ENCODE measurements around the gene UGDH. TPM values are rescaled to one million over a fixed set of nuclear protein-coding genes. Genes with fewer than 3 reads are reported as not detected.
A peak's percentile ranks its signal among the peaks of the same experiment; 100 is the strongest.
"Not testable (repeated sequence)": the region's sequence is repeated elsewhere in the genome, so short reads cannot be mapped to it uniquely, and the experiment has no call there.

Gene UGDH
- polyA plus RNA-seq, 2 donors = 11.8 to 14.7 TPM

GRCh38 chr4:39502664-39503035, 24.6 kb downstream of the UGDH start:
- H3K9me3 ChIP-seq (ENCODE audit: control insufficient read depth in 2 of 2, insufficient read depth in 1 of 2, low read depth in 1 of 2, low read length in 1 of 2); H3K4me1 ChIP-seq (ENCODE audit: control insufficient read depth in 2 of 2, insufficient read depth in 2 of 2, low read length in 1 of 2); H3K27ac ChIP-seq (ENCODE audit: low read depth in 2 of 2, low read length in 1 of 2); H3K4me3 ChIP-seq (ENCODE audit: low read depth in 1 of 2, low read length in 2 of 2); H3K27me3 ChIP-seq (ENCODE audit: control insufficient read depth in 1 of 2, insufficient read depth in 2 of 2, low read length in 2 of 2): not testable (repeated sequence)
- 88 to 90% methylated on average over 4 of the region's 4 CpGs for WGBS, 2 donors
- H3K36me3 ChIP-seq (ENCODE audit: control insufficient read depth in 2 of 2, insufficient read depth in 2 of 2, low read length in 1 of 2) = peaks cover 3 to 14% of the 10 kb centered on the region in 2 donors

DNA sequence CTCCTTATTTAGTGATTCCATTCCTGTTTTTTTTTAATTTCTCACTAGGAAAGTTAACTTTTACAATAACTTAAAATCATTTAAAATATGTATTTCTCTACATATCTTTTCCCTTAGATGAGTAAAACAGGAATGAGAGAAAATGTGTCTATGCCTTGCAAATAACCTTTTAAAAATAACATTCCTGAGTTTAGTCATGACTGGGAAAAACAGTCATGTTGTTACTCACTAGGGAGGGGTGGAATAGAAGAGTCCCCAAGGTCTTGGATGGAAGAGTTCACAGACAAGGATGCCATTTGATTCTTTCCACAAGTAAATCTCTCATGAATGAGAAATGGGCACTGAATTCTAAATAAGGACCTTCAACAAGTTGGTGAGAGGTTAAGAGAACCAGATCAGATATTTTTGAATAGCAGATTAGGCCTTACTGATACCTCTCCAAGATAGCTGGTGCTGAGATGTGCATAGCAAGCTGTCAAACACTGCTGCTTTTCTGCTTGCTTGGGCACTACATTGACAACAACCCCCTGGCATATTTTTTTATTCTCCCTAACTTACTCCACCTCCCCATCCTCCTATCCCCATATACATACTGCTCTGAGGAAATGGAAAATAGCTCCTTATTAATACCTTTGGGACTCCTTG, 25.1 kb downstream of the UGDH start:
- no peaks in the 10 kb centered on the region for H3K27me3 ChIP-seq (ENCODE audit: control insufficient read depth in 1 of 2, insufficient read depth in 2 of 2, low read length in 2 of 2)

GRCh38 chr4:39498727-39499020, 28.6 kb downstream of the UGDH start:
- H3K4me3 ChIP-seq (ENCODE audit: low read depth in 1 of 2, low read length in 2 of 2) = no peak overlapping the region
- no peaks in the 10 kb centered on the region for H3K27me3 ChIP-seq (ENCODE audit: control insufficient read depth in 1 of 2, insufficient read depth in 2 of 2, low read length in 2 of 2)
- no peak overlapping the region for H3K27ac ChIP-seq (ENCODE audit: low read depth in 2 of 2, low read length in 1 of 2)
- H3K36me3 ChIP-seq (ENCODE audit: control insufficient read depth in 2 of 2, insufficient read depth in 2 of 2, low read length in 1 of 2) = peaks cover 3 to 6% of the 10 kb centered on the region in 2 donors
- no peaks in the 10 kb centered on the region for H3K9me3 ChIP-seq (ENCODE audit: control insufficient read depth in 2 of 2, insufficient read depth in 1 of 2, low read depth in 1 of 2, low read length in 1 of 2)
- no peaks in the 10 kb centered on the region for H3K4me1 ChIP-seq (ENCODE audit: control insufficient read depth in 2 of 2, insufficient read depth in 2 of 2, low read length in 1 of 2)

More for the DNA sequence above, 25.1 kb downstream of the UGDH start:
- H3K27ac ChIP-seq (ENCODE audit: low read depth in 2 of 2, low read length in 1 of 2) = no peak overlapping the region
- no peaks in the 10 kb centered on the region for H3K9me3 ChIP-seq (ENCODE audit: control insufficient read depth in 2 of 2, insufficient read depth in 1 of 2, low read depth in 1 of 2, low read length in 1 of 2)
- H3K36me3 ChIP-seq (ENCODE audit: control insufficient read depth in 2 of 2, insufficient read depth in 2 of 2, low read length in 1 of 2) = peaks cover 3 to 10% of the 10 kb centered on the region in 2 donors
- no peak overlapping the region for H3K4me3 ChIP-seq (ENCODE audit: low read depth in 1 of 2, low read length in 2 of 2)
- H3K4me1 ChIP-seq (ENCODE audit: control insufficient read depth in 2 of 2, insufficient read depth in 2 of 2, low read length in 1 of 2) = no peaks in the 10 kb centered on the region

DNA sequence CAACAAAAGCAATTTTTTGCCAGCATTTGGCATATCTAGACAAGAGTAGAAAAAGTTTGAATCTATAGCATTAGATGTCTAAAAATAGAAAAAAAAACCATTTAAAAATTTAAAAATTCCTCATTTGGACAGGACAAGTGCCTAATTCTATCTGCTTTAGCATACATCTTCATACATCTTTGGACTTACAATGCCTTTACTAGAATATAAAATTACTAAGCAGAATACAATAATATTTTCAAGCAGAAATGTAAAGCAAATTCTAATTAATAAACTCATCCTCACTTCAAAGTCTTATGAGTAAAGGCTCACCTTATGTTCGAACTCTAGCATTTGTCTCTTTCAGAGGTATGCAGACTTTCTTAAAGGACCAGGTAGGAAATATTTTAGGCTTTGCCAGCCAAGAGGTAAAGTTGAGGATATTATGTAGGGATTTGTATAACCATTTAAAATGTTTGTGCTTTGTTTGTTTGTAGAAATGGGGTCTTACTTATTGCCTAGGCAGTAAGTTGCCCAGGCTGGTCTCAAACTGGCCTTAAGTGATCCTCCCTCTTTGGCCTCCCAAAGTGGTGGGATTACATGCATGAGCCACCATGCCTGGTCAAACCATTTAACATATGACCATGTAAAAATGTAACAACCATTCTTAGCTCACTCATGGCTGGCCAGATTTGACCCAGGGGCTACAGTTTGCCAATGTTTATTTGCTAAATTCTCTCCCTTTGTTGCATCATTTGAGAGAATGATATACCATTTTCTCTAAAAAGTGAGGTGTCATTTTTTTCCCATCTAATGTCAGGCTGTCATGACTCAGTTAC, 29.1 kb downstream of the UGDH start:
- Histone ChIP-seq H3K4me3 (ENCODE audit: low read depth in 1 of 2, low read length in 2 of 2) (no peak overlapping the region), H3K36me3 (ENCODE audit: control insufficient read depth in 2 of 2, insufficient read depth in 2 of 2, low read length in 1 of 2) (peaks cover 3% of the 10 kb centered on the region in 2 donors), H3K27me3 (ENCODE audit: control insufficient read depth in 1 of 2, insufficient read depth in 2 of 2, low read length in 2 of 2) (no peaks in the 10 kb centered on the region), H3K9me3 (ENCODE audit: control insufficient read depth in 2 of 2, insufficient read depth in 1 of 2, low read depth in 1 of 2, low read length in 1 of 2) (no peaks in the 10 kb centered on the region), H3K4me1 (ENCODE audit: control insufficient read depth in 2 of 2, insufficient read depth in 2 of 2, low read length in 1 of 2) (no peaks in the 10 kb centered on the region), H3K27ac (ENCODE audit: low read depth in 2 of 2, low read length in 1 of 2) (no peak overlapping the region)
- WGBS, 2 donors = 86% methylated on average over 1 of the region's 1 CpG

- Histone ChIP-seq H3K27me3 (ENCODE audit: control insufficient read depth in 1 of 2, insufficient read depth in 2 of 2, low read length in 2 of 2) (no peaks in the 10 kb centered on the region), H3K4me3 (ENCODE audit: low read depth in 1 of 2, low read length in 2 of 2) (no peak overlapping the region), H3K9me3 (ENCODE audit: control insufficient read depth in 2 of 2, insufficient read depth in 1 of 2, low read depth in 1 of 2, low read length in 1 of 2) (no peaks in the 10 kb centered on the region), H3K4me1 (ENCODE audit: control insufficient read depth in 2 of 2, insufficient read depth in 2 of 2, low read length in 1 of 2) (no peaks in the 10 kb centered on the region), H3K36me3 (ENCODE audit: control insufficient read depth in 2 of 2, insufficient read depth in 2 of 2, low read length in 1 of 2) (peaks cover 2 to 3% of the 10 kb centered on the region in 2 donors), H3K27ac (ENCODE audit: low read depth in 2 of 2, low read length in 1 of 2) (peak overlapping the region; percentile 84 to 93)
- WGBS, 2 donors = 37 to 51% methylated on average over 4 of the region's 4 CpGs
These were observed 31.6 kb downstream of the UGDH start for GRCh38 chr4:39495446-39496213.

- peaks cover 2 to 3% of the 10 kb centered on the region in 2 donors for H3K36me3 ChIP-seq (ENCODE audit: control insufficient read depth in 2 of 2, insufficient read depth in 2 of 2, low read length in 1 of 2)
- no peaks in the 10 kb centered on the region for H3K27me3 ChIP-seq (ENCODE audit: control insufficient read depth in 1 of 2, insufficient read depth in 2 of 2, low read length in 2 of 2)
- H3K9me3 ChIP-seq (ENCODE audit: control insufficient read depth in 2 of 2, insufficient read depth in 1 of 2, low read depth in 1 of 2, low read length in 1 of 2) = no peaks in the 10 kb centered on the region
- H3K4me3 ChIP-seq (ENCODE audit: low read depth in 1 of 2, low read length in 2 of 2) = no peak overlapping the region
- WGBS, 2 donors = 91 to 95% methylated on average over 1 of the region's 1 CpG
- no peak overlapping the region for H3K27ac ChIP-seq (ENCODE audit: low read depth in 2 of 2, low read length in 1 of 2)
- H3K4me1 ChIP-seq (ENCODE audit: control insufficient read depth in 2 of 2, insufficient read depth in 2 of 2, low read length in 1 of 2) = no peaks in the 10 kb centered on the region
These were observed 32.9 kb downstream of the UGDH start for GRCh38 chr4:39494354-39494753.

- no peaks in the 10 kb centered on the region for H3K4me1 ChIP-seq (ENCODE audit: control insufficient read depth in 2 of 2, insufficient read depth in 2 of 2, low read length in 1 of 2)
- 92 to 94% methylated on average over 2 of the region's 2 CpGs for WGBS, 2 donors
- H3K27ac ChIP-seq (ENCODE audit: low read depth in 2 of 2, low read length in 1 of 2) = no peak overlapping the region
- H3K9me3 ChIP-seq (ENCODE audit: control insufficient read depth in 2 of 2, insufficient read depth in 1 of 2, low read depth in 1 of 2, low read length in 1 of 2) = peaks cover 0 to 2% of the 10 kb centered on the region in 2 donors
- no peak overlapping the region for H3K4me3 ChIP-seq (ENCODE audit: low read depth in 1 of 2, low read length in 2 of 2)
- H3K36me3 ChIP-seq (ENCODE audit: control insufficient read depth in 2 of 2, insufficient read depth in 2 of 2, low read length in 1 of 2) = no peaks in the 10 kb centered on the region
- no peaks in the 10 kb centered on the region for H3K27me3 ChIP-seq (ENCODE audit: control insufficient read depth in 1 of 2, insufficient read depth in 2 of 2, low read length in 2 of 2)
These were observed 36.9 kb downstream of the UGDH start for GRCh38 chr4:39490322-39490721.

DNA sequence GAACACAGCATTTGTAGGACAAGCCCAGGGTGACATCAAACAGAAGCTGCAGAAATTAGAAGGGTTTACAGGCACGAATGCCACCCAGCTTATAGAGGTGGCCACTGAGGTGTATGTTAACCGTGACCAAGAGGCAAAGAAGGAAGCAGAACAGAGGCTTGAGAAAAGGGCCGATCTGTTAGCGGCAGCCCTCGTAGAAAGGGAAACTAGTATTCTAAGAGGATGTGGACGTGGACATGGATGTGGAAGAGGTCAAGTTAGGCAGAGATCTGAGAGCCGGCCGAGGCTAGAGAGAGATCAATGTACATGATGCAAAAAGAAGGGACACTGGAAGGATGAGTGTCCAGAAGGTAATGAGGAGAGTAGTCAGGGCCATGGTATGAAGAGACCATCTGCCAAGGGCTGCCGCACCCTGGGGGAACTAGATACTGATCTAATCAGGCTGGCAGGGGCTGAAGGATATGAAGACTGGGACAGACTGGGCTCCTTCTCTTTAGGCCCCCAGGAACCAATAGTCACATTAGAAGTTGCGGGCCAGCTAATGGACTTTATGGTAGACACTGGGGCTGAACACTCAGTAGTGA, 40.9 kb downstream of the UGDH start:
- no peaks in the 10 kb centered on the region for H3K4me1 ChIP-seq (ENCODE audit: control insufficient read depth in 2 of 2, insufficient read depth in 2 of 2, low read length in 1 of 2)
- no peaks in the 10 kb centered on the region for H3K27me3 ChIP-seq (ENCODE audit: control insufficient read depth in 1 of 2, insufficient read depth in 2 of 2, low read length in 2 of 2)
- no peak overlapping the region for H3K4me3 ChIP-seq (ENCODE audit: low read depth in 1 of 2, low read length in 2 of 2)
- 84 to 86% methylated on average over 10 of the region's 10 CpGs for WGBS, 2 donors
- H3K27ac ChIP-seq (ENCODE audit: low read depth in 2 of 2, low read length in 1 of 2) = no peak overlapping the region
- peaks cover 2 to 6% of the 10 kb centered on the region in 2 donors for H3K9me3 ChIP-seq (ENCODE audit: control insufficient read depth in 2 of 2, insufficient read depth in 1 of 2, low read depth in 1 of 2, low read length in 1 of 2)
- H3K36me3 ChIP-seq (ENCODE audit: control insufficient read depth in 2 of 2, insufficient read depth in 2 of 2, low read length in 1 of 2) = no peaks in the 10 kb centered on the region

- Histone ChIP-seq H3K4me1 (ENCODE audit: control insufficient read depth in 2 of 2, insufficient read depth in 2 of 2, low read length in 1 of 2) (no peaks in the 10 kb centered on the region), H3K27ac (ENCODE audit: low read depth in 2 of 2, low read length in 1 of 2) (no peak overlapping the region), H3K36me3 (ENCODE audit: control insufficient read depth in 2 of 2, insufficient read depth in 2 of 2, low read length in 1 of 2) (no peaks in the 10 kb centered on the region), H3K4me3 (ENCODE audit: low read depth in 1 of 2, low read length in 2 of 2) (no peak overlapping the region), H3K27me3 (ENCODE audit: control insufficient read depth in 1 of 2, insufficient read depth in 2 of 2, low read length in 2 of 2) (no peaks in the 10 kb centered on the region), H3K9me3 (ENCODE audit: control insufficient read depth in 2 of 2, insufficient read depth in 1 of 2, low read depth in 1 of 2, low read length in 1 of 2) (peaks cover 2 to 6% of the 10 kb centered on the region in 2 donors)
- 87 to 95% methylated on average over 6 of the region's 6 CpGs for WGBS, 2 donors
These were observed 42.5 kb downstream of the UGDH start for GRCh38 chr4:39484582-39485272.

Measured in esophagus (tissue), 2 donors.